Stomach (tissue), 4 donors: Measurements from ENCODE around the gene SPACDR.

ENCODE experiments used
- POLR2A ChIP-seq, 4 donors: fragments of 450-650 bp; IDR thresholded peaks; one replicate each; pipeline ENCODE4 v1.6.1; 2016; ENCODE audit warnings: antibody characterized with exemption in 4 of 4, control low read depth in 2 of 4, mild to moderate bottlenecking in 1 of 4, moderate library complexity in 1 of 4
- POLR2AphosphoS5 ChIP-seq, 3 donors: sonication (generic); formaldehyde crosslinking; IDR thresholded peaks; one replicate each; pipeline ENCODE4 v1.6.1; 2016; ENCODE audit warnings: antibody characterized with exemption in 3 of 3
- TF ChIP-seq, protein P1 (sequence below), 7 experiments: fragments of 450-650 bp in 4 of 7; fragments of 200-600 bp in 3 of 7; sonication (generic) in 3 of 7; IDR thresholded peaks; one replicate each; pipeline ENCODE4 v1.5.1; 2016 to 2019; ENCODE audit warnings: antibody characterized with exemption in 7 of 7, control low read depth in 2 of 7, mild to moderate bottlenecking in 1 of 7

DNA sequence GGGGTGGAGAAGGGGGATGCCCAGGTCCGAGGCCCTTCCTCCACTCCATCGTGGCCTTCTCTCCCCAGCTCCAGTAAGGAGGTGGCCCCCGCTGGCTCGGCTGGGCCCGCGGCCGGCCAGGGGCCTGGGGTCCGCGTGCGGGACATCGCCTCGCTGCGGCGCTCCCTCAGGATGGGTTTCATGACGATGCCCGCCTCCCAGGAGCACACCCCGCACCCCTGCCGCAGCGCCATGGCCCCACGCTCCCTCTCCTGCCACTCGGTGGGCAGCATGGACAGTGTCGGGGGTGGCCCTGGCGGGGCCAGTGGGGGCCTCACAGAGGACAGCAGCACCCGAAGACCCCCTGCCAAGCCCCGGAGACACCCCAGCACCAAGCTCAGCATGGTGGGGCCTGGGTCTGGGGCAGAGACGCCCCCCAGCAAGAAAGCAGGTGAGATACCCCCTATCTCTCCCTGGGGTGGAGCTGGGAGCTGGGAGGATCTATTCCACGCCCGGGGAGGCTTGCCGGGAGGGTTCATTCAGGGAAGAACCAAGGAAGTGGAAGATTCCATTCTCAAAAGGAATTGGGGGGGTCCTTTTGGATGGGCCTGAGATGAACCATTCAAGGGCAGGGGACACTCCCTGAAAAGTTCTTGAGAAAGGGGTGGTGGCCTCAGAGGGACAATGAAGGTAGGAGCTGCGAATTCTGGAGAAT lies 22.8 kb upstream of the SPACDR start:
- TF ChIP-seq, protein P1, sequence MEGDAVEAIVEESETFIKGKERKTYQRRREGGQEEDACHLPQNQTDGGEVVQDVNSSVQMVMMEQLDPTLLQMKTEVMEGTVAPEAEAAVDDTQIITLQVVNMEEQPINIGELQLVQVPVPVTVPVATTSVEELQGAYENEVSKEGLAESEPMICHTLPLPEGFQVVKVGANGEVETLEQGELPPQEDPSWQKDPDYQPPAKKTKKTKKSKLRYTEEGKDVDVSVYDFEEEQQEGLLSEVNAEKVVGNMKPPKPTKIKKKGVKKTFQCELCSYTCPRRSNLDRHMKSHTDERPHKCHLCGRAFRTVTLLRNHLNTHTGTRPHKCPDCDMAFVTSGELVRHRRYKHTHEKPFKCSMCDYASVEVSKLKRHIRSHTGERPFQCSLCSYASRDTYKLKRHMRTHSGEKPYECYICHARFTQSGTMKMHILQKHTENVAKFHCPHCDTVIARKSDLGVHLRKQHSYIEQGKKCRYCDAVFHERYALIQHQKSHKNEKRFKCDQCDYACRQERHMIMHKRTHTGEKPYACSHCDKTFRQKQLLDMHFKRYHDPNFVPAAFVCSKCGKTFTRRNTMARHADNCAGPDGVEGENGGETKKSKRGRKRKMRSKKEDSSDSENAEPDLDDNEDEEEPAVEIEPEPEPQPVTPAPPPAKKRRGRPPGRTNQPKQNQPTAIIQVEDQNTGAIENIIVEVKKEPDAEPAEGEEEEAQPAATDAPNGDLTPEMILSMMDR (IDR thresholded peaks at IDR 0.05) = no peak
- TF ChIP-seq POLR2A (IDR thresholded peaks at IDR 0.05) (no peak), POLR2AphosphoS5 (IDR thresholded peaks at IDR 0.05) (no peak)
